ENCODE results near the gene ZBTB40. TPM values are rescaled to one million over a fixed set of nuclear protein-coding genes. Genes with fewer than 3 reads are reported as not detected.

Gene ZBTB40
- total RNA-seq, 1 experiment from 2014 or later: 11.5 TPM

GRCh38 chr1:22550021-22550420 lies 98.4 kb downstream of the ZBTB40 start (continued):
- TF ChIP-seq, protein P1, sequence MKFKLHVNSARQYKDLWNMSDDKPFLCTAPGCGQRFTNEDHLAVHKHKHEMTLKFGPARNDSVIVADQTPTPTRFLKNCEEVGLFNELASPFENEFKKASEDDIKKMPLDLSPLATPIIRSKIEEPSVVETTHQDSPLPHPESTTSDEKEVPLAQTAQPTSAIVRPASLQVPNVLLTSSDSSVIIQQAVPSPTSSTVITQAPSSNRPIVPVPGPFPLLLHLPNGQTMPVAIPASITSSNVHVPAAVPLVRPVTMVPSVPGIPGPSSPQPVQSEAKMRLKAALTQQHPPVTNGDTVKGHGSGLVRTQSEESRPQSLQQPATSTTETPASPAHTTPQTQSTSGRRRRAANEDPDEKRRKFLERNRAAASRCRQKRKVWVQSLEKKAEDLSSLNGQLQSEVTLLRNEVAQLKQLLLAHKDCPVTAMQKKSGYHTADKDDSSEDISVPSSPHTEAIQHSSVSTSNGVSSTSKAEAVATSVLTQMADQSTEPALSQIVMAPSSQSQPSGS (CRISPR knock-in tag; IDR thresholded peaks at IDR 0.05; ENCODE audit: borderline replicate concordance, low read depth): no peak
- TF ChIP-seq, protein P2, sequence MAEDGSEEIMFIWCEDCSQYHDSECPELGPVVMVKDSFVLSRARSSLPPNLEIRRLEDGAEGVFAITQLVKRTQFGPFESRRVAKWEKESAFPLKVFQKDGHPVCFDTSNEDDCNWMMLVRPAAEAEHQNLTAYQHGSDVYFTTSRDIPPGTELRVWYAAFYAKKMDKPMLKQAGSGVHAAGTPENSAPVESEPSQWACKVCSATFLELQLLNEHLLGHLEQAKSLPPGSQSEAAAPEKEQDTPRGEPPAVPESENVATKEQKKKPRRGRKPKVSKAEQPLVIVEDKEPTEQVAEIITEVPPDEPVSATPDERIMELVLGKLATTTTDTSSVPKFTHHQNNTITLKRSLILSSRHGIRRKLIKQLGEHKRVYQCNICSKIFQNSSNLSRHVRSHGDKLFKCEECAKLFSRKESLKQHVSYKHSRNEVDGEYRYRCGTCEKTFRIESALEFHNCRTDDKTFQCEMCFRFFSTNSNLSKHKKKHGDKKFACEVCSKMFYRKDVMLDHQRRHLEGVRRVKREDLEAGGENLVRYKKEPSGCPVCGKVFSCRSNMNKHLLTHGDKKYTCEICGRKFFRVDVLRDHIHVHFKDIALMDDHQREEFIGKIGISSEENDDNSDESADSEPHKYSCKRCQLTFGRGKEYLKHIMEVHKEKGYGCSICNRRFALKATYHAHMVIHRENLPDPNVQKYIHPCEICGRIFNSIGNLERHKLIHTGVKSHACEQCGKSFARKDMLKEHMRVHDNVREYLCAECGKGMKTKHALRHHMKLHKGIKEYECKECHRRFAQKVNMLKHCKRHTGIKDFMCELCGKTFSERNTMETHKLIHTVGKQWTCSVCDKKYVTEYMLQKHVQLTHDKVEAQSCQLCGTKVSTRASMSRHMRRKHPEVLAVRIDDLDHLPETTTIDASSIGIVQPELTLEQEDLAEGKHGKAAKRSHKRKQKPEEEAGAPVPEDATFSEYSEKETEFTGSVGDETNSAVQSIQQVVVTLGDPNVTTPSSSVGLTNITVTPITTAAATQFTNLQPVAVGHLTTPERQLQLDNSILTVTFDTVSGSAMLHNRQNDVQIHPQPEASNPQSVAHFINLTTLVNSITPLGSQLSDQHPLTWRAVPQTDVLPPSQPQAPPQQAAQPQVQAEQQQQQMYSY (CRISPR knock-in tag; IDR thresholded peaks at IDR 0.05): no peak
- no peak for TF ChIP-seq ZNF121 (CRISPR knock-in tag; IDR thresholded peaks at IDR 0.05)
- TF ChIP-seq NR3C1 (CRISPR knock-in tag; conservative IDR thresholded peaks at IDR 0.05; ENCODE audit: low read depth): no peak
- TF ChIP-seq NR2C2 (CRISPR knock-in tag; IDR thresholded peaks at IDR 0.05): no peak
- TF ChIP-seq TCF7 (CRISPR knock-in tag; IDR thresholded peaks at IDR 0.05; ENCODE audit: low read depth): no peak
- no peak for TF ChIP-seq NFATC4 (CRISPR knock-in tag; IDR thresholded peaks at IDR 0.05)
- TF ChIP-seq, protein P3, sequence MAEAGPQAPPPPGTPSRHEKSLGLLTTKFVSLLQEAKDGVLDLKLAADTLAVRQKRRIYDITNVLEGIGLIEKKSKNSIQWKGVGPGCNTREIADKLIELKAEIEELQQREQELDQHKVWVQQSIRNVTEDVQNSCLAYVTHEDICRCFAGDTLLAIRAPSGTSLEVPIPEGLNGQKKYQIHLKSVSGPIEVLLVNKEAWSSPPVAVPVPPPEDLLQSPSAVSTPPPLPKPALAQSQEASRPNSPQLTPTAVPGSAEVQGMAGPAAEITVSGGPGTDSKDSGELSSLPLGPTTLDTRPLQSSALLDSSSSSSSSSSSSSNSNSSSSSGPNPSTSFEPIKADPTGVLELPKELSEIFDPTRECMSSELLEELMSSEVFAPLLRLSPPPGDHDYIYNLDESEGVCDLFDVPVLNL (CRISPR knock-in tag; IDR thresholded peaks at IDR 0.05; ENCODE audit: borderline replicate concordance, low read depth): no peak
- TF ChIP-seq EMX1 (CRISPR knock-in tag; IDR thresholded peaks at IDR 0.05): no peak
- TF ChIP-seq NFYB (CRISPR knock-in tag; conservative IDR thresholded peaks at IDR 0.05; ENCODE audit: low read depth): no peak
- TF ChIP-seq ELF4 (CRISPR knock-in tag; IDR thresholded peaks at IDR 0.05; ENCODE audit: low read depth): no peak
- no peak for TF ChIP-seq SP1 (CRISPR knock-in tag; conservative IDR thresholded peaks at IDR 0.05)

- H3K36me3 Mint-ChIP-seq: no peaks in the 10 kb centered on the region
- POLR2A ChIA-PET: no interaction called here
- CTCF ChIA-PET: interaction anchor here (0.6 kb wide), 2 partner anchors 17 to 309 kb away, joined by 3 read pairs; no protein-coding TSS in a partner anchor
- TF ChIP-seq CDX4 (CRISPR knock-in tag; IDR thresholded peaks at IDR 0.05; ENCODE audit: borderline replicate concordance): no peak
- TF ChIP-seq SMAD3 (CRISPR knock-in tag; IDR thresholded peaks at IDR 0.05; ENCODE audit: borderline replicate concordance): no peak
- TF ChIP-seq, protein P4, sequence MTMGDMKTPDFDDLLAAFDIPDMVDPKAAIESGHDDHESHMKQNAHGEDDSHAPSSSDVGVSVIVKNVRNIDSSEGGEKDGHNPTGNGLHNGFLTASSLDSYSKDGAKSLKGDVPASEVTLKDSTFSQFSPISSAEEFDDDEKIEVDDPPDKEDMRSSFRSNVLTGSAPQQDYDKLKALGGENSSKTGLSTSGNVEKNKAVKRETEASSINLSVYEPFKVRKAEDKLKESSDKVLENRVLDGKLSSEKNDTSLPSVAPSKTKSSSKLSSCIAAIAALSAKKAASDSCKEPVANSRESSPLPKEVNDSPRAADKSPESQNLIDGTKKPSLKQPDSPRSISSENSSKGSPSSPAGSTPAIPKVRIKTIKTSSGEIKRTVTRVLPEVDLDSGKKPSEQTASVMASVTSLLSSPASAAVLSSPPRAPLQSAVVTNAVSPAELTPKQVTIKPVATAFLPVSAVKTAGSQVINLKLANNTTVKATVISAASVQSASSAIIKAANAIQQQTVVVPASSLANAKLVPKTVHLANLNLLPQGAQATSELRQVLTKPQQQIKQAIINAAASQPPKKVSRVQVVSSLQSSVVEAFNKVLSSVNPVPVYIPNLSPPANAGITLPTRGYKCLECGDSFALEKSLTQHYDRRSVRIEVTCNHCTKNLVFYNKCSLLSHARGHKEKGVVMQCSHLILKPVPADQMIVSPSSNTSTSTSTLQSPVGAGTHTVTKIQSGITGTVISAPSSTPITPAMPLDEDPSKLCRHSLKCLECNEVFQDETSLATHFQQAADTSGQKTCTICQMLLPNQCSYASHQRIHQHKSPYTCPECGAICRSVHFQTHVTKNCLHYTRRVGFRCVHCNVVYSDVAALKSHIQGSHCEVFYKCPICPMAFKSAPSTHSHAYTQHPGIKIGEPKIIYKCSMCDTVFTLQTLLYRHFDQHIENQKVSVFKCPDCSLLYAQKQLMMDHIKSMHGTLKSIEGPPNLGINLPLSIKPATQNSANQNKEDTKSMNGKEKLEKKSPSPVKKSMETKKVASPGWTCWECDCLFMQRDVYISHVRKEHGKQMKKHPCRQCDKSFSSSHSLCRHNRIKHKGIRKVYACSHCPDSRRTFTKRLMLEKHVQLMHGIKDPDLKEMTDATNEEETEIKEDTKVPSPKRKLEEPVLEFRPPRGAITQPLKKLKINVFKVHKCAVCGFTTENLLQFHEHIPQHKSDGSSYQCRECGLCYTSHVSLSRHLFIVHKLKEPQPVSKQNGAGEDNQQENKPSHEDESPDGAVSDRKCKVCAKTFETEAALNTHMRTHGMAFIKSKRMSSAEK (CRISPR knock-in tag; IDR thresholded peaks at IDR 0.05; ENCODE audit: borderline replicate concordance): no peak
- TF ChIP-seq, protein P5, sequence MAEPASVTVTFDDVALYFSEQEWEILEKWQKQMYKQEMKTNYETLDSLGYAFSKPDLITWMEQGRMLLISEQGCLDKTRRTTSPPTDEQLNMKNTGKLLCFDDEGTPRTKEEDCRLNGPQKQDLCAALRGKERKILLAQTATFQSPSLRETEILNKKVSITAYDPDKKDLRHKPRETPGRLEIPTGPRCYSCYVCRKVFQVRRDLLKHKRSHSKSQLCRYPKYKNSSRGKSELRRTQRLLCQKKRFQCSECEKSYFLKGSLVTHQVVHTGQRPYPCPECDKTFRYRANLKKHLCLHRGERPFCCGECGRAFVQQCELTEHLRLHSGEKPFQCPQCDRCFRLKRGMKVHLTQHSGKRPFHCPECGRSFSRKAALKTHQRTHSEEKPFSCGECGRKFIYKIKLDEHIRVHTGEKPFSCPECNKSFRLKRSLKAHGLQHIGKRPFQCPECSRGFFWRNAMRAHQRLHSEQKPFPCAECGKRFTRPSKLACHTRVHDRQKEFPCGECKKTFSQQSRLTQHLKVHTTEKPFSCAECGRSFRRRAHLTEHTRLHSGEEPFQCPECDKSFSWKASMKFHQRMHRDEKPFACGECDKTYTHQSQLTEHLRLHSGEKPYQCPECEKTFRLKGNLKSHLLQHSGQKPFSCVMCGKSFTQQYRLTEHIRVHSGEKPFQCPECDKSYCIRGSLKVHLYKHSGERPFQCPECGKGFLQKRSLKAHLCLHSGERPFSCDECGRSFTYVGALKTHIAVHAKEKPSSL (CRISPR knock-in tag; conservative IDR thresholded peaks at IDR 0.05): no peak
- no peak for TF ChIP-seq ZMAT4 (CRISPR knock-in tag; IDR thresholded peaks at IDR 0.05)
- no peak for TF ChIP-seq IRF1 (CRISPR knock-in tag; IDR thresholded peaks at IDR 0.05)
- no peak for TF ChIP-seq FOXP4 (CRISPR knock-in tag; IDR thresholded peaks at IDR 0.05)
These were observed 99.9 kb downstream of the ZBTB40 start for GRCh38 chr1:22551591-22551990.

More at GRCh38 chr1:22551591-22551990, 99.9 kb downstream of the ZBTB40 start:
- Mint-ChIP-seq H3K27me3 (ENCODE audit: low read depth) (peaks cover 10% of the 10 kb centered on the region), H3K9me3 (no peaks in the 10 kb centered on the region), H3K4me3 (no peak overlapping the region), H3K27ac (no peak overlapping the region), H3K4me1 (peaks cover 33% of the 10 kb centered on the region)
- no peak for ATAC-seq
- DNase-seq (ENCODE audit: low spot score): no peak
